GM18951 (cell line): Measurements from ENCODE around the gene MYO9B.
"Not testable (repeated sequence)": the region's sequence is repeated elsewhere in the genome, so short reads cannot be mapped to it uniquely, and the experiment has no call there.

Source experiments
- POLR2A ChIP-seq: IDR thresholded peaks from 4 replicates; pipeline ENCODE4 v1.6.1; 2011; ENCODE audit warnings: mild to moderate bottlenecking; ENCODE audit not compliant: insufficient read length, insufficient read depth; ENCODE audit errors: extremely low read depth
- in situ Hi-C: fragments of 300-500 bp; cut with MboI; formaldehyde crosslinking; loops from one replicate; pipeline ENCODE4 v1.12.0; 2022; ENCODE audit warnings: low sequenced_read_pairs, mixed read lengths, inconsistent platforms; ENCODE audit not compliant: unreplicated experiment

The MYO9B gene

GRCh38 chr19:17105556-17105955 is 30.0 kb downstream of the MYO9B start:
- in situ Hi-C loops = no loop called here
- TF ChIP-seq POLR2A = no peak

DNA sequence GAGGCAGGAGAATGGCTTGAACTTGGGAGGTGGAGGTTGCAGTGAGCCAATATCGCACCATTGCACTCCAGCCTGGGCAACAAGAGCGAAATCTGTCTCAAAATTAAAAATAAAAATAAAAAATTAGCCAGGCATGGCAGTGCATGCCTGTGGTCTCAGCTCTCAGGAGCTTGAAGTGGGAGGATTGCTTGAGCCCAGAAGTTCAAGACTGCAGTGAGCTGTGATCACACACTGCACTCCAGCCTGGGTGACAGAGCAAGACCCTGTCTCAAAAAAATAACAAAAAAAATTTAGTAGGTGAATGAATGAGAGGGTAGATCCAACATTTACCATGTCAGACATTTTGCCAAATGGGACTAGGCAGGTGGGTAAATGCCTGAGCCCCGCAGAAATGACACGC is 31.4 kb downstream of the MYO9B start:
- in situ Hi-C loops = not testable (repeated sequence)

GRCh38 chr19:17107546-17108452 is 32.2 kb downstream of the MYO9B start:
- TF ChIP-seq POLR2A = no peak
- in situ Hi-C loops = no loop called here

DNA sequence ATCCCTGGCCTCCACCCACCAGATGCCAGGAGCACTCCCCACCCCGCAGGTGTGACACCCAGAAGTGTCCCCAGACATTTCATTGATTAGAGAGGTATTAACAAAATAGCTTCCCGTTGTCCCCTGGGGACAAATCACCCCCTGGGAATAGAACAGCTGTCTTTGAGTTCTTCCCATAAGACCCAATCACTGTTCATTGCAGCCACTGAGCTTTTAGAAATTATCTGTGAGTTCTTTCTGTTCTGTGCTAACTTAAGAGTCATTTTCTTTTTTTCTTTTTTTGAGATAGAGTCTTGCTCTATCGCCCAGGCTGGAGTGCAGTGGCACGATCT is 32.8 kb downstream of the MYO9B start:
- in situ Hi-C loops = no loop called here
- TF ChIP-seq POLR2A = no peak

- in situ Hi-C loops = no loop called here
- TF ChIP-seq POLR2A = no peak
Observed at GRCh38 chr19:17109300-17109699, 33.7 kb downstream of the MYO9B start.

DNA sequence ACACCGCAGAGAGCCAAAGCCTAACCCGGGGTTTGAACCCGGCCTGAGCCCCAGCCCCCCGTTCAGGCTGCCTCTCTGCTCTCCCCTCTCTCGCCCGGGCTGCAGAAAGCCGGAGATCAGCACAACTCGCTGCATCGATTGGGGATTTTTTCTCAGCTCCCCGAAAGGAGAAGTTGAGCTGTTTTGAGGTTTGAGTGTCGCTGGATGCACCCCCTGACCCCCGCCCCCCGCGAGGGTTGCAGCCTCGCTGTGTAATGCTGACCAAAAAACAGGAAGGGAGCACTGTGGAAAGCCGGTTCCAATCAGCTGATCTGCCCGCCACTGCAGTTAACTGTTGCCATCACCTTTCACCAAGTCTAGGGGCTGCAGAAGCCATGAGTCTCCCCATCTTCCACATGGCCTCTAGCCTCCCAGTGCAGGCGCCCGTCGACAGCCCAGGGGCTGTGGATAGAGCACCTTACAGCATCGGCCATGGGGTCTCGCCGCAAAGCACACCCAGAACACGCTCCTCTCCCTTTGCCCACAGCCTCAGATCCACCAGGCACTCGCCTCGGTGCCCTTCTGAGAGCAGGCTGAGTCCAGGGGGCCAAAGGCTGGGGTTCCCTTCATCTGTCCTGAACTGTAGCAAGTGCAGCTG is 34.5 kb downstream of the MYO9B start:
- in situ Hi-C loops = no loop called here
- no peak for TF ChIP-seq POLR2A

DNA sequence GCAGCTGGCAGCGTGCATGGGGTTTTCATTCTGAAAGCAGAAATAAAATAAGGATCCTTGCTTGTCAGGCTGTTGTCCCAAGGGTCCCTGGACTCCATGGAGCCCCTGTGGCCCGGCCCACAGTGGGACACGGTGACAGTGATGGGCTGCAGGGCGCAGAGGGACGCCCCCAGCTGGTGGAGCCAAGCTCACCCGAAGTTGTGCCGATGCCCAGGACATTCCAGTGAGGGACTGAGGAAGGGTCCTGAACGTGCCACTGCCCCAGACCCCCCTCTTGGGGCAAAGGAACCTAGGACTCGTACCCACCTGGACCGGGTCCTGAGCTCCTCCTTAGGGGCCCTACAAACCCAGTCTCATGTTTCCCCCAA is 35.0 kb downstream of the MYO9B start:
- in situ Hi-C loops = no loop called here
- no peak for TF ChIP-seq POLR2A

GRCh38 chr19:17111766-17112165 is 36.2 kb downstream of the MYO9B start:
- in situ Hi-C loops = no loop called here
- TF ChIP-seq POLR2A = no peak

DNA sequence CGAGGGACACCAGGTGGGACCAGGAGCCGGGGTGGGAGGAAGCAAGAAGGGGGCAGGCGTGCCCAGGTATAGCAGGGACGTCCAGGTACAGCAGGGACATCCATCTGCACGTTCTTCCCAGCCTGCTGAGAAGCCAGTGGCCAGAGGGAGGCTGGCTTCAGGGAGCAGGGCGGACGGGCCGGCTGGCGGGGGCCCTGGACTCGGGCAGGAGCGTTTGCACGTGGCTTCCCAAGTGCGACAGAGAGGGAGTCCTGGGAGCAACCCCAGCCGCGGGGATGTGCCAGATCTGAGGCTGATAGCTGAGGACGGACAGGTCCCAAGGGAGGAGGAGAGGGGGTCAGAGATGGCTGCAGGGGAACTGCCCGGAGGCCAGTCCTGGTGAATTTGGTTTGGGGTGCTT is 36.7 kb downstream of the MYO9B start:
- TF ChIP-seq POLR2A = no peak
- in situ Hi-C loops = no loop called here

DNA sequence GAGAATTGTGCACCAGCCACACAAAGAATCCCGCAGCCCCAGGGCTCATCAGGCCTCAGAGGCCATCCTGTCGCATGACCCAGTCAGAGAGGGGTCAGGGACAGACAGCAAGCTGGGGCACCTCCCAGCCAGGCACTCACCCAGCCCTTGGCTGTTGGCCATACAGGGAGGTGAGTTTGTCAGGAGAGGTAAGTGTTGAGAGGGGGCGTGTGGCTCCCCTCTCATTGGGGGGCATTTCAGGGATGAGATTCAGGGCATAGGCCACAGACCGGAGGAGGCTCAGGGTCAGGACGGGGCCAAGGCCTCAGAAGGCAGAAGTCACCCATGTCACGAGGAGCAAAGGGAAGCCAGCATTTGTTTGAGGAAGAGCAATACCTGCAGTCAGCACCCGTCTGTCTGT is 37.1 kb downstream of the MYO9B start:
- in situ Hi-C loops = no loop called here

DNA sequence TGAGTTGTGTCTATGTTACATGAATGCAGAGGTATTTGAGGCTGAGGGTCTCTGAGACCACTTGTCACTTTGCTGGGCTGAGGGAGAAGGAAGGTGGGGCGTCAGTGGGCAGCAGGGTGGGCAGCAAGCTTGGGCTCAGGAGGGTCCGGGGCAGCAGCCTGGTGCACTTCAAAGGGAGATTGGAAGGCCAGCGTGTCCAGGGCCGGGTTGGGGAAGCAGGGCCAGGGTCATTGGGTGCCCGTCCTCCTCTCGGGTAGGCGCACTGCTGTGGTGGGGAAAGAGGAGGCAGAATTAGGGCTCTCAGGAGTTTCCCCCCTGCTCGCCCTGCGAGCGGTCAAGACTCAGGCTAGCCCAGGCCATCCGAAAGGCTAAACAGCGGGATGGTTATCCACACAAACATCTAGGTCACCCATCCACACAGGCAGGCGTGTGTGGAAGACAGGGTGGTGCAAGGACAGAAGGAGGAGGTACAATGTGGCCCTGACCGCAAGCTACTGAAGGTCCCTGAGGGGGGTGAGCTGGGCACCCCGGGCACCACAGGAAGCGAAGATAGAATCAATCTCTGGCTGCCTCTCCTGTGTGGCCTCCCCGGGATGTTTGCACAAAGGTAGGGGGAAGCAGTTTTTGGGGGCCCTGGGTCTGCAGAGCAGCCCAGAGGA is 37.7 kb downstream of the MYO9B start:
- in situ Hi-C loops = no loop called here
- TF ChIP-seq POLR2A = no peak

More for the DNA sequence above, 37.1 kb downstream of the MYO9B start:
- no peak for TF ChIP-seq POLR2A

- TF ChIP-seq POLR2A = no peak
- in situ Hi-C loops = no loop called here
Observed at GRCh38 chr19:17114414-17114831, 38.8 kb downstream of the MYO9B start.

- in situ Hi-C loops = no loop called here
- TF ChIP-seq POLR2A = no peak
Observed at GRCh38 chr19:17116996-17117702, 41.6 kb downstream of the MYO9B start.
